HCT116 (cell line): Measurements from ENCODE around the gene PDE6A. TPM values are rescaled to one million over a fixed set of nuclear protein-coding genes. Genes with fewer than 3 reads are reported as not detected.

Experiments
- ATAC-seq: fragments of 200-7000 bp; cut with Tn5 transposase; 2 replicates; pipeline ENCODE4 v1.9.1; 2020; ENCODE audit warnings: mild to moderate bottlenecking, moderate library complexity
- BruUV-seq: library from RNA; stranded (reverse); fragments of 400-500 nt; replicated peaks from 2 replicates; lab custom pipeline; 2021; lab: Mats Ljungman, UMichigan
- CTCF ChIA-PET: fragments of 300-600 bp; sonication (Branson Sonifier 250); formaldehyde crosslinking; loops from one replicate; lab custom pipeline; 2021; ENCODE audit warnings: antibody characterized with exemption; lab: Charles Lee
- POLR2A ChIA-PET: fragments of 300-600, 350-600 bp; sonication (Branson Sonifier 250); formaldehyde crosslinking; loops from one replicate; lab custom pipeline; 2021; ENCODE audit warnings: antibody characterized with exemption; lab: Charles Lee
- RAD21 ChIA-PET, 2 experiments: fragments of 300-600 bp; sonication (Branson Sonifier 250); formaldehyde crosslinking; loops; one replicate each; lab custom pipeline; 2023; ENCODE audit warnings: low total read pairs in 2 of 2; ENCODE audit not compliant: uncharacterized antibody in 2 of 2, unreplicated experiment in 2 of 2, low non-redundant PET in 1 of 2; lab: Charles Lee
- DNase-seq: peaks from one replicate; pipeline ENCODE4 v3.0.0-alpha.2; 2010; ENCODE audit warnings: low read depth, low spot score
- H2AFZ ChIP-seq: fragments of 200-600 bp; shearing (Covaris generic), sonication (generic); 2 replicates; pipeline ENCODE4 v1.6.1; 2017; ENCODE audit warnings: low read depth, mixed run types, mixed read lengths, antibody characterized with exemption, low read length; ENCODE audit not compliant: poor library complexity, severe bottlenecking
- H3K27ac ChIP-seq: 2 replicates; pipeline ENCODE4 v1.5.1; 2012; ENCODE audit warnings: low read depth, low read length
- H3K27me3 ChIP-seq: fragments of 200-600 bp; sonication (generic); 2 replicates; pipeline ENCODE4 v1.6.1; 2016; ENCODE audit warnings: mixed run types, low read length, mixed read lengths; ENCODE audit not compliant: insufficient read depth
- H3K36me3 ChIP-seq, 2 experiments: fragments of 200-500 bp in 1 of 2; fragments of 200-600 bp in 1 of 2; sonication (Bioruptor generic) in 1 of 2; sonication (generic) in 1 of 2; 2 replicates each; pipeline versions ENCODE4 v1.5.1 to v1.6.1; 2014 to 2016; ENCODE audit warnings: low read length in 2 of 2, inconsistent platforms in 1 of 2, mixed read lengths in 1 of 2, mixed run types in 1 of 2; ENCODE audit not compliant: insufficient read depth in 2 of 2, control insufficient read depth in 1 of 2
- H3K4me1 ChIP-seq, 2 experiments: fragments of 200-600 bp in 1 of 2; sonication (generic) in 1 of 2; 2 replicates each; pipeline versions ENCODE4 v1.5.1 to v1.6.1; 2012 to 2017; ENCODE audit warnings: low read length in 2 of 2, inconsistent platforms in 1 of 2, mild to moderate bottlenecking in 1 of 2, mixed read lengths in 1 of 2, mixed run types in 1 of 2, moderate library complexity in 1 of 2; ENCODE audit not compliant: insufficient read depth in 2 of 2, control insufficient read depth in 1 of 2
- H3K4me2 ChIP-seq: fragments of 200-600 bp; sonication (generic); 2 replicates; pipeline ENCODE4 v1.6.1; 2017; ENCODE audit warnings: mixed run types, low read length, mixed read lengths
- H3K4me3 ChIP-seq, 2 experiments: fragments of 200-600 bp in 1 of 2; sonication (generic) in 1 of 2; replicated peaks in 1 of 2; 2 replicates each; pipeline ENCODE4 v1.5.1; 2011 to 2016; ENCODE audit warnings: low read length in 2 of 2, control low read depth in 1 of 2, low read depth in 1 of 2, mild to moderate bottlenecking in 1 of 2, mixed read lengths in 1 of 2, mixed run types in 1 of 2
- H3K79me2 ChIP-seq: fragments of 200-600 bp; sonication (generic); 2 replicates; pipeline ENCODE4 v1.6.1; 2017; ENCODE audit warnings: mild to moderate bottlenecking, mixed run types, low read length, moderate library complexity, mixed read lengths; ENCODE audit not compliant: insufficient read depth
- H3K9ac ChIP-seq: fragments of 200-600 bp; sonication (generic); 2 replicates; pipeline ENCODE4 v1.6.1; 2016; ENCODE audit warnings: low read length, mixed read lengths
- H3K9me2 ChIP-seq: fragments of 200-600 bp; sonication (generic), shearing (Covaris generic); 2 replicates; pipeline ENCODE4 v1.6.1; 2017; ENCODE audit warnings: mixed run types, mild to moderate bottlenecking, moderate library complexity; ENCODE audit not compliant: insufficient read depth
- H3K9me3 ChIP-seq, 2 experiments: fragments of 200-500 bp in 1 of 2; fragments of 200-600 bp in 1 of 2; sonication (Bioruptor generic) in 1 of 2; sonication (generic) in 1 of 2; 2 replicates each; pipeline ENCODE4 v1.6.1; 2014 to 2017; ENCODE audit warnings: low read length in 2 of 2, mixed read lengths in 2 of 2, inconsistent platforms in 1 of 2, low read depth in 1 of 2, mild to moderate bottlenecking in 1 of 2, mixed run types in 1 of 2, moderate library complexity in 1 of 2; ENCODE audit not compliant: control insufficient read depth in 1 of 2, insufficient read depth in 1 of 2
- H4K20me1 ChIP-seq: fragments of 200-600 bp; sonication (generic), shearing (Covaris generic); 2 replicates; pipeline ENCODE4 v1.6.1; 2017; ENCODE audit warnings: mixed run types, mild to moderate bottlenecking, moderate library complexity; ENCODE audit not compliant: insufficient read depth
- CEBPB ChIP-seq: IDR thresholded peaks from 2 replicates; pipeline ENCODE4 v1.6.1; 2012; ENCODE audit warnings: low read depth
- EGR1 ChIP-seq: IDR thresholded peaks from 2 replicates; pipeline ENCODE4 v1.6.1; 2012; ENCODE audit warnings: low read depth
- ELF1 ChIP-seq: IDR thresholded peaks from 2 replicates; pipeline ENCODE4 v1.6.1; 2012; ENCODE audit warnings: low read depth, borderline replicate concordance
- EZH2phosphoT487 ChIP-seq: fragments of 200-600 bp; IDR thresholded peaks from 2 replicates; pipeline ENCODE4 v1.6.1; 2018; ENCODE audit warnings: antibody characterized with exemption, borderline replicate concordance
- FOSL1 ChIP-seq: IDR thresholded peaks from 2 replicates; pipeline ENCODE4 v1.6.1; 2012; ENCODE audit warnings: low read depth
- POLR2A ChIP-seq: IDR thresholded peaks from 2 replicates; pipeline ENCODE4 v1.7.0; 2011; ENCODE audit warnings: borderline replicate concordance; ENCODE audit not compliant: insufficient read depth, insufficient read length; ENCODE audit errors: extremely low read depth
- RAD21 ChIP-seq: IDR thresholded peaks from 2 replicates; pipeline ENCODE4 v1.6.1; 2012; ENCODE audit warnings: low read depth, mild to moderate bottlenecking
- SIN3A ChIP-seq: IDR thresholded peaks from 2 replicates; pipeline ENCODE4 v1.6.1; 2012; ENCODE audit warnings: low read depth
- SP1 ChIP-seq: IDR thresholded peaks from 2 replicates; pipeline ENCODE4 v1.6.1; 2012; ENCODE audit warnings: low read depth
- TCF7L2 ChIP-seq: IDR thresholded peaks from 2 replicates; pipeline ENCODE4 v1.7.0; 2011; ENCODE audit warnings: borderline replicate concordance, inconsistent platforms; ENCODE audit not compliant: insufficient read depth, insufficient read length; ENCODE audit errors: extremely low read depth
- YY1 ChIP-seq: IDR thresholded peaks from 2 replicates; pipeline ENCODE4 v1.6.1; 2011; ENCODE audit warnings: low read length, low read depth, moderate library complexity, mild to moderate bottlenecking; ENCODE audit not compliant: insufficient replicate concordance; ENCODE audit errors: extremely low read depth
- ZFX ChIP-seq: fragments of 450-650 bp; IDR thresholded peaks from 2 replicates; pipeline ENCODE4 v1.6.1; 2017
- intact Hi-C: fragments of 100-400 bp; cut with micrococcal nuclease; formaldehyde crosslinking; loops from 2 replicates; pipeline ENCODE4 v1.10.0; 2022
- total RNA-seq: library from RNA; stranded (reverse); gene quantifications from one replicate; pipeline ENCODE4 v1.2.1, GENCODE V29; 2021; ENCODE audit not compliant: unreplicated experiment
- TF ChIP-seq, protein P1 (sequence below): IDR thresholded peaks from 2 replicates; pipeline ENCODE4 v1.6.1; 2012; ENCODE audit warnings: low read depth
- TF ChIP-seq, protein P2 (sequence below): IDR thresholded peaks from 2 replicates; pipeline ENCODE4 v1.6.1; 2012
- TF ChIP-seq, protein P3 (sequence below): IDR thresholded peaks from 2 replicates; pipeline ENCODE4 v1.6.1; 2011; ENCODE audit warnings: mild to moderate bottlenecking, low read length, moderate library complexity; ENCODE audit not compliant: insufficient replicate concordance; ENCODE audit errors: extremely low read depth
- TF ChIP-seq, protein P4 (sequence below): IDR thresholded peaks from 2 replicates; pipeline ENCODE4 v1.6.1; 2012

PDE6A gene
- total RNA-seq, 1 experiment from 2014 or later, result not detected

DNA sequence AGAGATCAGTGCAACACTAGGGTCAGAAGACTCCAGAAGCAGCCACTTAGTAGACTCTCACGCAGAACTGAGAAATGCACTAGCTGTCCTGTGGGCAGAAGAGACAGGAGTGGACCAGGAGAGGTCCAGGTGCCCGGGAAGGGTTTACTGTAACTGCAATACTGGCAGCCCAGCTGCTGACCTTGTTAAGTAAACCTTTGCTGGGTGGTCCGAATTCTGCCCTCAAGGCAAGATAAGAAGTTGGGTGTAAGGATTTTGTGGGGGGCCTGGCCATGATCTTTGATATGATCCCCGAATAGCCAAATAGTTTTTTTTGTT lies 91.3 kb downstream of the PDE6A start:
- TF ChIP-seq, protein P1, sequence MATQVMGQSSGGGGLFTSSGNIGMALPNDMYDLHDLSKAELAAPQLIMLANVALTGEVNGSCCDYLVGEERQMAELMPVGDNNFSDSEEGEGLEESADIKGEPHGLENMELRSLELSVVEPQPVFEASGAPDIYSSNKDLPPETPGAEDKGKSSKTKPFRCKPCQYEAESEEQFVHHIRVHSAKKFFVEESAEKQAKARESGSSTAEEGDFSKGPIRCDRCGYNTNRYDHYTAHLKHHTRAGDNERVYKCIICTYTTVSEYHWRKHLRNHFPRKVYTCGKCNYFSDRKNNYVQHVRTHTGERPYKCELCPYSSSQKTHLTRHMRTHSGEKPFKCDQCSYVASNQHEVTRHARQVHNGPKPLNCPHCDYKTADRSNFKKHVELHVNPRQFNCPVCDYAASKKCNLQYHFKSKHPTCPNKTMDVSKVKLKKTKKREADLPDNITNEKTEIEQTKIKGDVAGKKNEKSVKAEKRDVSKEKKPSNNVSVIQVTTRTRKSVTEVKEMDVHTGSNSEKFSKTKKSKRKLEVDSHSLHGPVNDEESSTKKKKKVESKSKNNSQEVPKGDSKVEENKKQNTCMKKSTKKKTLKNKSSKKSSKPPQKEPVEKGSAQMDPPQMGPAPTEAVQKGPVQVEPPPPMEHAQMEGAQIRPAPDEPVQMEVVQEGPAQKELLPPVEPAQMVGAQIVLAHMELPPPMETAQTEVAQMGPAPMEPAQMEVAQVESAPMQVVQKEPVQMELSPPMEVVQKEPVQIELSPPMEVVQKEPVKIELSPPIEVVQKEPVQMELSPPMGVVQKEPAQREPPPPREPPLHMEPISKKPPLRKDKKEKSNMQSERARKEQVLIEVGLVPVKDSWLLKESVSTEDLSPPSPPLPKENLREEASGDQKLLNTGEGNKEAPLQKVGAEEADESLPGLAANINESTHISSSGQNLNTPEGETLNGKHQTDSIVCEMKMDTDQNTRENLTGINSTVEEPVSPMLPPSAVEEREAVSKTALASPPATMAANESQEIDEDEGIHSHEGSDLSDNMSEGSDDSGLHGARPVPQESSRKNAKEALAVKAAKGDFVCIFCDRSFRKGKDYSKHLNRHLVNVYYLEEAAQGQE, result no peak
- TF ChIP-seq TCF7L2 (no peak), YY1 (no peak), CEBPB (no peak), FOSL1 (no peak), RAD21 (no peak), ZFX (no peak), SP1 (no peak), EZH2phosphoT487 (no peak), POLR2A (no peak), SIN3A (no peak), ELF1 (no peak), EGR1 (no peak)
- TF ChIP-seq, protein P2, sequence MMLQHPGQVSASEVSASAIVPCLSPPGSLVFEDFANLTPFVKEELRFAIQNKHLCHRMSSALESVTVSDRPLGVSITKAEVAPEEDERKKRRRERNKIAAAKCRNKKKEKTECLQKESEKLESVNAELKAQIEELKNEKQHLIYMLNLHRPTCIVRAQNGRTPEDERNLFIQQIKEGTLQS, result no peak
- TF ChIP-seq, protein P3, sequence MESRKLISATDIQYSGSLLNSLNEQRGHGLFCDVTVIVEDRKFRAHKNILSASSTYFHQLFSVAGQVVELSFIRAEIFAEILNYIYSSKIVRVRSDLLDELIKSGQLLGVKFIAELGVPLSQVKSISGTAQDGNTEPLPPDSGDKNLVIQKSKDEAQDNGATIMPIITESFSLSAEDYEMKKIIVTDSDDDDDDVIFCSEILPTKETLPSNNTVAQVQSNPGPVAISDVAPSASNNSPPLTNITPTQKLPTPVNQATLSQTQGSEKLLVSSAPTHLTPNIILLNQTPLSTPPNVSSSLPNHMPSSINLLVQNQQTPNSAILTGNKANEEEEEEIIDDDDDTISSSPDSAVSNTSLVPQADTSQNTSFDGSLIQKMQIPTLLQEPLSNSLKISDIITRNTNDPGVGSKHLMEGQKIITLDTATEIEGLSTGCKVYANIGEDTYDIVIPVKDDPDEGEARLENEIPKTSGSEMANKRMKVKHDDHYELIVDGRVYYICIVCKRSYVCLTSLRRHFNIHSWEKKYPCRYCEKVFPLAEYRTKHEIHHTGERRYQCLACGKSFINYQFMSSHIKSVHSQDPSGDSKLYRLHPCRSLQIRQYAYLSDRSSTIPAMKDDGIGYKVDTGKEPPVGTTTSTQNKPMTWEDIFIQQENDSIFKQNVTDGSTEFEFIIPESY, result no peak
- TF ChIP-seq, protein P4, sequence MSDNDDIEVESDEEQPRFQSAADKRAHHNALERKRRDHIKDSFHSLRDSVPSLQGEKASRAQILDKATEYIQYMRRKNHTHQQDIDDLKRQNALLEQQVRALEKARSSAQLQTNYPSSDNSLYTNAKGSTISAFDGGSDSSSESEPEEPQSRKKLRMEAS, result no peak
- Histone ChIP-seq H3K4me1 (no peaks in the 10 kb centered on the region; a peak in 1 of 4 replicates), H3K79me2 (no peaks in the 10 kb centered on the region), H3K36me3 (peaks cover 0 to 3% of the 10 kb centered on the region in 2 experiments; a peak in 1 of 4 replicates), H3K9me2 (no peaks in the 10 kb centered on the region), H2AFZ (no peak overlapping the region), H3K27ac (no peak overlapping the region), H3K4me2 (no peak overlapping the region), H3K4me3 (no peak overlapping the region), H3K9ac (no peak overlapping the region), H3K27me3 (no peaks in the 10 kb centered on the region), H4K20me1 (no peaks in the 10 kb centered on the region), H3K9me3 (no peaks in the 10 kb centered on the region)
- BruUV-seq, result no TSS peak
- RAD21 ChIA-PET, result interaction anchor here (0.6 to 1.6 kb wide), 4 partner anchors 12 to 109 kb away, joined by 3 to 5 read pairs (median 4); no protein-coding TSS in a partner anchor
- intact Hi-C loops, result loop anchor here (1.0 to 5.0 kb wide), 2 partner anchors 139 to 216 kb away; no protein-coding TSS in a partner anchor
- CTCF ChIA-PET, result interaction anchor here (0.9 to 2.0 kb wide), 16 partner anchors 8 to 216 kb away, joined by 3 to 30 read pairs (median 8); partner anchors contain the start of gene SLC26A2
- ATAC-seq (peak; percentile 52), DNase-seq (no peak)
- POLR2A ChIA-PET, result interaction anchor here (2.0 kb wide), 1 partner anchor 107 kb away, joined by 6 read pairs; the partner anchor contains the start of gene SLC26A2
